DMS 273 (cell line): ENCODE data around the gene OPRL1.

Source experiments
- DNase-seq: peaks from one replicate; lab custom pipeline; 2025; ENCODE audit not compliant: unreplicated experiment; lab: John Stamatoyannopoulos, UW

OPRL1 gene

DNA sequence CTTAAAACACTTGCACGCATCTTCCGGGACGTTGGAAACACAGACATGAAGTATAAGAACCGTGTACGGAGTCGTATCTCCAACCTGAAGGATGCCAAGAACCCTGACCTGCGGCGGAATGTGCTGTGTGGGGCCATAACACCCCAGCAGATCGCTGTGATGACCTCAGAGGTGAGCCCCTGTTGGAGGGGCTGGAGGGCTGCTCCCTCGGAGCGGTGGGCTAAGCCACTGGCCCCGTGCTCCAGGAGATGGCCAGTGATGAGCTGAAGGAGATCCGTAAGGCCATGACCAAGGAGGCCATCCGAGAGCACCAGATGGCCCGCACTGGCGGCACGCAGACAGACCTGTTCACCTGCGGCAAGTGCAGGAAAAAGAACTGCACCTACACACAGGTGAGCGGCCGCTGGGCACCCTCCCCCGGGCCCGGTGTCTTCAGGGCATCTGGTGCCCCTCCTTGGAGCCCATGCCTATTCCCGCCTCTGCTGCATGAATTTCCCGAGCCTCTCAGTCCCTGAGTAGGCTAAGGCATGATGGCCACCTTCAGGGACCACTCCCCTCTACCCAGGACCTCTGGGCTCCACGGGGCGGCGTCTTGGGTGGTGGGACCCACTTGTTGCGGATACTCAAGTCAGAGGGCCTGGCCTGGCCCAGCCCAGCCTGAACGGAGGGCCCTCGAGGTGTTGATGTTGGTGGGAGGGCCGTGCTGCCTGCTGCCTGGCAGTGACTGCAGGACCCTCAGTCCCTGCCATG is 9.5 kb upstream of the OPRL1 start:
- no peak for DNase-seq

DNA sequence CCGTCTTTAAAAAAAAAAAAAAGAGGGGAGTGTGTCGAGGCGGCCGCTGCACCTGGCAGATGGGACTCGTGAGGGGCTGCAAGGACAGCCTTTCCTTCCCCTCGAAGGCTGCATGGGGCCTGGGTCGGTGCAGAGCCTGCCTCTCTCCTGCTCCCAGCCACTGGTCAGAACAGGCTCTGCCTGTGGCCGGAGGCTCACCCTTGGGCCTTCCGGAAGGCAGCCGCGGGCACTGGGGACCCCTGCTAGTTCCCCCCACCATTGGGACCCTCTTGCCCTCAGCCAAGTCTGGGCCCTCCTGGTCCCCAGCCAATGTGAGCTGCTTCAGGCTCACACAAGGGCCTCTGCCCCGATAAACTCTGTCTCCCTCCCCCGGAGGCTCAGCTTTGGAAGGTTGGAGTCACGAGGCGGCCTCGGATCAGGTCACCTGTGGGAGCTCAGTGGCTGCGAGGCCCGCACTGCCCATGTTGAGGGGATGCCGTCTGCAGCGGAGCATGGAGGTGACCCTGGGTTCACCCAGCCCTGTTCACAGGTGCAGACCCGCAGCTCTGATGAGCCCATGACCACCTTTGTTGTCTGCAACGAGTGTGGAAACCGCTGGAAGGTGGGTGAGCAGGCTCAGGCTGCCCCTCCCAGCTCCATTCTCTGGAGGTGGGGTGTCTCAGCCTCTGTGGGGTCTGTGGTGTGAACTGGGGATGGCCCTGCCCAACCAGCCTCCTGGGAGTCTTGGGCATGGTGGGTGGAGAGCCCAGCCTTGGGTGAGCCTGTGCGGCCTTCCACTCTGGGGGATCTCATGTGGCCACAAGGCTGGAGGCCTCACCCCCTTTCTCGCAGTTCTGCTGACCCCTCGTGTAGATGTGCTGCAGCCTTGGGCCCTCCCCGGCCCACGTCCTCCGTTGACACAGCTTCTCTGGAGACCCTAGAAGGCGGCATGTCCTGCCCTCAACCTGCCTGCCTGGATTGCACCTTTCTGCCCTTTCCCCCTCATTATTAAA is 8.2 kb upstream of the OPRL1 start:
- DNase-seq: no peak

DNA sequence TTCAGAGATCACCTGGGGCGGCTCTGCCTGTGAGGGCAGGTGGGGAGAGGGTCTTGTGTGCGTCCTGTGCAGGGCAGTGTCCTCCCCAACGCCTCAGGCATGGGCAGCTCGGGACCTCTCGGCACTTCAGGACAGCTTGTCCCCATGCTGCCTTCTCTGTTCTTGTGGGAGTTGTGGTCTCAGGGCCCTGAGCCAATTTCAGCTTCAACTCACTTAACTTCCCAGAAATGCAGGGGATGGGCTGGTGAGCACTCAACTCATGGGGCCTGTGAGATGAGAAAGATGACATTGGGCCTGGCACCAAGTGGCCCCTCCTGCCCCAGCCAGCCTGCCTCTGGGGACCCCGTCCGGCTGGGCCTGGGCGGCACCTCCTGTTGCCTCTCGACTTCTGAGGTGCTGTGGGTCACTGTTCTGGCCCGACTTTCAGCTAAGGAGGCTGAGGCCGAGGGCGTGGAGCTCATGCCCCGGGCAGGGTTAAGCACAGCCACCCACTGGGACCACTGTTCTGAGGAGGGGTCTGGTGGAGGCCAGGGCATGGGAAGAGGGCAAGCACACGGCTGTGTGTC is 7.3 kb upstream of the OPRL1 start:
- DNase-seq: no peak

DNA sequence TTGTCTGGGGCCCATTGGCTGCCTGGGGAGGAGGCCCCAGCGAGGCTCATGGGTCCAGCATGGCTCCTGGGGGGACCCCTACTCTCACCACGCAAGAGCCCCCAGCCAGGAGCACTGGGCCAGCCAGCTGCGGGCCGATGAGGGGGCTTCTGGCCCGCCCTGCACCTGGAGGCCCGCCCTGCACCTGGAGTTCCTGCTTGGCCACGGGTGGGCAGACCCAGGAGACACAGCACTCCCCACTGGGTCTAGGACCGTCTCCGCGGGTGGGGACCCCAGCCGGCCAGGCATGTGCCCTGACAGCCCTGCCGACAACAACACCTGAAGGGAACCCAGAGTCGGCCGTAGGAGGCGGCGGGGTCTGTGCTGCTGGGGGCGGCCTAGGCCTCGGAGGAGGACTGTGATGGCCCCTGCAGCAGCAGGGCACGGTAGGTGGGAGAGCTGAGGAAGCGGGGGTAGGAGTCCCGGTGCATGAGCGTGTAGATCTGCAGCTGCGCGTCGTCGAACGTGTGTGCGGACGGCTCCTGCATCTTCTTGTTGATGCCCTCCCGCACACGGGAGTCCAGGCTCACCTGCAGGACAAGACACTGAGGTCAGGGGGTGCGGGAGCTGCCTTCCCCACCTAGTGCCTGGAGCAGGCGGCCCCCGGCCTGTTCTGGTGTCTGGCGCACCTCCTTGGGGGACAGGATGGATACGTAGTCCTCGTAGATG is 6.3 kb upstream of the OPRL1 start:
- DNase-seq: no peak

DNA sequence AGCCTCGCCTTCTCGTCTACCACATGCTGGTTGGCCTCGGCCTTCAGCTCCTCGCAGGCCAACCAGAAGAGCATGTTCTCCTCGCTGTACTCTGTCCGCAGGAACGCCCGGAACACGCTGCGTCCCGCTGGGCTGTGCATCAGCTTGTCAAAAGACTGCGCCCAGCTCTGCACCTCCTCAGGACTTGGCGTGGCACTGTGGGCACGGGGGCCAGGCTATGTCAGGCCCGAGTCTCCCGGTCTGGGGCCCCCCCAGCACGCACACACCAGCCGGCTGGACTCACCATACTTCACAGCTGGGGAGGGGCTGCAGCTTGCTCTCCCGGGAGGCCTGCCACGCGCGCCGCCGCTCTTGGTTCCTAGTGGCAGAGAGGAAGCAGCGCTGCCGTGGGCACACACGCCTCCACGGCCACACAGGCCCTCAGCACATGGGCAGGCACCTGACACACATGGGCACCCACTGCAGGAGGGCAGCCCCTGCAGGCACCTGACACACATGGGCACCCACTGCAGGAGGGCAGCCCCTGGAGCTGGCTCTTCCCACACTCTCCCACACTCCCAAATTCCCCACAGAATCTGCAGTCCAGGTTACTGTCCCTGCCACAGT is 5.6 kb upstream of the OPRL1 start:
- DNase-seq: no peak

DNA sequence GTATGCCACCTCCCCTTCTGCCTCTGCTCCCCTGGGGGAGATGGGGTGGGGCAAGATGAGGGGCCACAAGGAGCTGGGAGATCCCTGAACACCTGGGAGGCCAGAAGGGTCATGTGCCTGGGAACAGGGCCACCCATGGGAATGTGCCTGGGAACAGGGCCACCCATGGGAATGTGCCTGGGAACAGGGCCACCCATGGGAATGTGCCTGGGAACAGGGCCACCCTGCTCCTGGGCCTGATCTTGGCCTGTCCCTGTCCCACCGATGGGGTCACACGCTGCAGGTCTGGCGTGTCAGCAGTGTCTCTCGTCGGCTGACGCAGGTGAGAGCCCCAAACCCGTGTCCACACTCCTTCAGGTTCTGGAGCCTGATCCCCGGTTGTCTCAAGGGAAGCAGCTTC is 4.9 kb upstream of the OPRL1 start:
- DNase-seq: no peak

DNA sequence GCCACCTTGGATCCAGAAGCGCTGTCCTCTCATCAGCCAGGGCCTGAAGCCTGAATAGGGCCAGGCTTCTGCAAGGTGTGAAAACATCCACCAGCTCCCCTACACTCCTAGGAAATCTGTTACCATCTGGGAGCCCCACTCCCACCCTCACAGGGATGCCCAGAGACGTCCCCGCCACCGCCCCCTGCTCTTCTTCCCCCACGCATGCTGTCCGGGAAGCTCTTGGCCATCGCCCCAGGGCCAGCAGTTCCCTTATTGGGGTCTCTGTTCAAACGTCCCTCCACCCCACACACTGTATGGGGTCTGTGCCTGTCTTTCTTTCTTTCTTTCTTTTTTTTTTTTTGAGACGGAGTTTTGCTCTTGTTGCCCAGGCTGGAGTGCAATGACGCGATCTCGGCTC is 4.3 kb upstream of the OPRL1 start:
- DNase-seq: no peak

DNA sequence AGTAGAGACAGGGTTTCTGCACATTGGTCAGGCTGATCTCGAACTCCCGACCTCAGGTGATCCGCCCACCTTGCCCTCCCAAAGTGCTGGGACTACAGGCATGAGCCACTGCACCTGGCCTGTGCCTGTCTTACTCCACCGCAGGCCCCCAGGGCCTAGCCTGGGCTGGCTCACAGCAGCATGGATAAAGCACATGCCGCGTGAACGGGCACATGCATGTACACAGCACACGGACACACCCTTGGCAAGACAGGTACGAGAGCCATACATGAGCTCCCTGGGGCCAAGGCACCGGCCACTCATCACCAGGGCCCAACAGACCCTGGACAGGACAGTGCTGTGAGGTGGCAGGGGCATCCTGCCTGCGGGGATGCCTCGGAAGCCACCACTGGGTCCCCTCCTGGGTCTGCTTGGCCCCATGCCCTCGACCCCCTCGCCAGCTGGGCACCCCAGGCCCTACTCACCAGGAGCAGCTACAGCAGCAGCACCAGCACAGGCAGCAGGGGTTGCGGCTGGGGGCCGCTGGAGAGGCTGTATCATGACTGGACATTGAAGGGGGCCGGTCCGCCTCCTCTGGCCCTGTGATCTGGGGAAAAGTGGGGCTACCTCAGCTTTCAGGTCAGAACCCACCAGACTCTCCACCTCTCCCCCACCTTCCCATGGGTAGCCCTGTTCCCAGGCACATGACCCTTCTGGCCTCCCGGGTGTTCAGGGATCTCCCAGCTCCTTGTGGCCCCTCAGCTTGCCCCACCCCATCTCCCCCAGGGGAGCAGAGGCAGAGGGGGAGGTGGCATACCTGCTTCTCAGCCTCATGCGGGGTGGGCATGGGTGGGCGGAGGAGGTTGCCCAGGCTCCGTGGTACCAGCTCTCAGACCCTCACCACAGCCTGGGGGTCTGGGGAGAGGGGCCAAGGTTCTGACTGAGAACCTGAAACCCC is 3.6 kb upstream of the OPRL1 start:
- no peak for DNase-seq

DNA sequence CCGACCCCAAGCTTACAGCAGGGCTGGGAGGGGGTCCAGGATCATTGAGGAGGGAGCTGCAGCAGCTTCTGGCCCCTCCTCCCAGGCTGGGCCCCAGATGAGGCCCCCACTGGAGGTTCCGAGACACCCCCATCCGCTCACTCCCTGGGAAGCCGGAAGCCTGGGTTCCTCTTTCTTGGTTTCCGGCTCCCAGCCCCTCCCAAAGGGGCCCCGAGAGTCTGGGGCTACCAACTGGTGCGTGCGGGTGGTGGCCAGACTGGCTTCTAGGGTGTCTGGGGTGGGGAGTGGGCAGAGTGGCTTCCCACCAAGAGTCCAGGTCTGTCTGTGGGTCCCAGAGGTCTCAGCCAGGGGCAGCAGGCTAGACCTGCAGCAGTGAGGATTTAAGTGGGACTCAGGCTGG is 2.8 kb upstream of the OPRL1 start:
- no peak for DNase-seq

DNA sequence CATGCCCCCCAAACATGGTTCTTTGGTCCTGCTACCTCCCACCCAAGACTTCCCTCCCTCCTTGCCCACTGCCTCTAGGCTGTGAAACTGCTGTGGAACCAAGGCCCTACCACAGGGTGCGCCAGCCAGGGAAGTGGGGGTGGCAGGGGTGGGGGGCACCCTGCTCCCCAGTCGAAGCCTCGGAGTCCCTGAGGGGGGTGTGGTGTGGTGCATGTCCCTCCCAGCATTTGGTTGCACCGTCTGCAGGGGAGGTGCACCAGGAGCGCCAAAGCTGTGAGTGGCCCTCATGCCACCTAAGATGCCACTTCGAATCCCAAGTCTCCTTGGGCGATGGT is 2.4 kb upstream of the OPRL1 start:
- DNase-seq: no peak

DNA sequence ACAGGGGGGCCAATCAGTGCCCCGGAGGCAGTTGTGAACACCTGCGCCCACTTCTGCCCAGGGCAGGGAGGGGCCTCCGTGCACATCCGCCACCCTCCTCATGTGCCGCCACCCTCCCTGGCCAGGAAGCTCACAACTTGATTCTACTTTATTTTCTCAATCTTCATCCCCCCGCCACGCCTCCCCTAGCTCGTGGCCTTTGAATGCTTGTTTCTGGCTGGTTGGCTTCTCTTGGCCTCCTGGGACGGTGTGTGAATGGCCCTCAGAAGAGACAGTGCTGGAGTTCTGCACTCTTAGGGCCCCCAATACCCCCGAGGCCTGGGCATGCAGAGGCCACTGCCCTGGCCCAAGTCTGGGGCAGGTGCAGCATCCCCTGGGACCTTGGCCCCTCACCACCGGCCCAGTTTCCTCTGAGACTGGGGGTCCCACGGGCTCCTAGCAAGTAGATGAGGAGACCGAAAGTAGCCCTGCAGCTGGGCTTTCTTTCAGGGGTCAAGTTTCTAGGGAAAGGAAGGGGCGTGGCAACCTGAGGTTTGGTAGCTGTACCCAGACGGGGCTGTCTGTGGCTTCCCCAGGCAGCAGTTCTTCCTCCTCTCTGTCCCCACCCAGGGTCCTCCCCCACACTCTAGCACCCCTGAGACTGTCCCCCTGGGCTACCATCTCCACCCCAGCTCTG is 1.9 kb upstream of the OPRL1 start:
- no peak for DNase-seq

DNA sequence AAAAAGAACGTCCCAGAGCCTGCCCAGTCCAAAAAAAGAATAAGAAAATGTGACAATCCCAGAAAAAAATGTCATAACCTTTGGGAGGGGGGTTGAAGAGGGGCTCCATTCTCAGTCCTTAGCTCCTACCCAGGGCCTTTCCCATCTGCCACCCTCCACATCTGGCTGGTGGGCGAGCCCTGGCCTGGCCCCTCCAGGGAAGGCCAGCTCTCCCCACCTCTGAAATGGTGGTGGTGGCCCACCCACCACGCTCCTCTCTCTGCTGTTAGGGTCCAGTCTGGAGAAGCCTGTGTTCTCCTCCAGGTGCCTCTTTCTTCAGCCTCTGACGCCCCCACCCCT is 979 bp upstream of the OPRL1 start:
- DNase-seq: no peak

DNA sequence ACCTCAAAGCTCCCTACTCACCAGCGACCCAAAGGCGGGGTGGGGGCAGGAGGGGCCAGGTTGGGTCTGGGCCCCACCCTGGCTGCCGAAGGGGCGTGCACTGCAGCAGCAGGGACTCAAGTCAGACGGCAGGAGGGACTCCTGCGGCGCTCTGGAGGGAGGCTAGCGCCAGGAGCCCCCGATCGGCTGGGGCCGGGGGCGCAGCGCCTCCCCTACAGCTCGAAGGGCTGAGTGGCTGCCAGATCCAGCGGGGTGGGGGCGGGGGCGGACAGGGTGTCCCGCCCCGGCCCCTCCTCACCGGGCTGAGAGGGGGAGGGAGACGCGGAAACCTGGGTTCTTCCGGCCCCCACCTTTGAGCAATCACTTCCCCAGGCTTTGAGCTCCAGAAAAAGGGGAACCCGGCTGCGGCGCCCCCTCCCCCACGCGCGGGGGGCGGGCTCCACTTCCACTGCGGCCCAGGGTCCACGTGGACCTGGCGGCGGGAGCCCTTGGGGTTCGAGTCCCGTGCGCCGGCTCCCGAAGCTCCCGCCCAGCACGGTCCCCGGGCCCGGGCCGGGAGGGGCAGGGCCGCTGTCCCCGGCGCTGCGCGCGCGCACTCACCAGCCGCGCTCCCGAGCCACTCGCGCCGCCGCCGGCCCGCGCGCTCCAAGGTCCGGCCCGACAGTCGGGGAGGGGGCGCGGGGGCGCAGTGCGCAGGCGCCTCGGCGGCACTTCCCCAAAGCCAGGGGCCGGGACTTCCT is 439 bp upstream of the OPRL1 start, which contains the start of gene RGS19:
TSS of gene RGS19 (minus strand) at position 246 of the 740 bp plus-strand sequence. CDS start 2,632 bp downstream, outside the sequence.
- peak; percentile 90 for DNase-seq

DNA sequence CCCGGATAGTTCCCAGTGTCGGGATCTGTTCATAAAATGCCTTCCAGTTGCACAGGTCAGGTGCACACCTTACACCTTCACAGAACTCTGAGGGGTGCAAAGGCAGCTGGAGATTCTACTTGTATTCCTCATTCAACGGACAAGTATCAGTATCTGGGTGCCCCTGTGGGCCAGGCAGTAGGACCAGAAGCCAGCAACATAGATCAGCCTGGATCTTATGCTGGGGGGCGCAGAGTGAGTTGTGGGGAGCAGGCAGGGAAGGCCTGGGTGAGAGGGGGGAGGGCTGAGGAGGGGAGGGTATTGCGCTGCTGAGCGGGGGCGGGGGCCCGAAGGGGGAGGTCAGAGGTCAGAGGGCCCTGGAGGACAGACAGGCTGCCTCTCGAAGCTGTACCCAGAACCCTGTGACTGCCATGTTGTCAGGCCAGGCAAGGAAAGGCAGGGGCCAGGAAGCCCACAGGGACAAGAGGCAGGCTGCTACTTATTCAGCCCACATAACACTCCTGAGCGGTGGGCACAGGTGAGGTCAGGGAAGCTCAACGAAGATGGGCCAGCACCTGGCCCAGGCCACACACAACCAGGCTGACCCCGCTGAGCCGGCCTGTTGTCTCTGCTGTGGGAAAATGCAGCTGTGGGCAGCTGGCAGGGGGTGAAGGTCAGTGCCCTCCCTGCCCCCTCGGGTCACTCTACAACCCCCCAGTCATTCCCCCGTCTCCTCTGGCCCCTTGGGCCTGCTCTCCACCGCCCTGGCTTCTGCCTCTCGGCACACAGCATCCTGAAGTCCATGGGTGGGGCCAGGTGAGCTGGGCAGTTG is 1.1 kb downstream of the OPRL1 start:
- no peak for DNase-seq

DNA sequence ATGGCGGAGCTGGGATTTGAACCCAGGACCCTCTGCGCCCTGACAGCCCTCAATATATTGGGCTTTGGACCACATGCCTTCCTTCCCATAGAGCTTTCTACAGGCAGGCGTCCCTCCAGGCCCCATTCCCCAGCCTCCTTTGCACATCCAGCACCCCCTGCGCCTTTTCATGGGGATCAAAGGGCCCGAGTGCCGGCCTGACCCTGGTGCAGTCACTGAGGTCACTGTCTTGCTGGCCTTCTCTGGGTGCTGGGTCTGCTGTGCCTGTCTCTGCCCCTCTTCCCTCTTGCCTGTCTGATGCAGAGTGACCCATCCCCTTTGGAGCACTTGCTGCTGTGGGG is 1.7 kb downstream of the OPRL1 start:
- no peak for DNase-seq

DNA sequence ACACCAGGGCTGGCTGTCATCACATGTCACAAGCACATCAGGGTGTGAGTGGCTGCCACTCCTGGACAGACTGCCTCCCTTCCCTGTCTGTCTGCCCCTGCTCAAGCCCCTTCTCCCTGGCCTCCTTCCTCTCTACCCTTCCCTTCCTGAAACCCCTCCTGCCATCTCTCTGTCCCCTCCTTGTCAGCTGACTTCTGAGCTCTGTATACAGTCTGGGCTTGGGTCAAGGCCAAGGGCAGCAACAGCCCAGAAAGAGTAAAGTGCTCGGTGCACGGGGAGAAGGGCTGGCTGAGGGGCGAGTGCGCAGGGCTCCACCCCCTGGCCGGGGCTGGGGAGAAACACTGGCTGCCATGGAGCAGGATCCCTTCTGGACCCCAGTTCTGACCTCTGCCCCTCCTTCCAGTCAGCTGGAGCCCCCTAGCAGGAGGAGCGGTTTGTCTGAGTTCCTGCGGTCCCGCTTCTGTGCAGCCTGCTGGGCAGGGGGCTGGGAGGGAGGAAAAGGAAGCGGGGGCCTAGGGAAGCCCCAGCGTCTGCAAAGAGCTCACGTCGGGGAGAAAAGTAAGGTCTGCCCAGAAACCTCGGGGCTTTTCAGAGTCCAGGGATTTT is 2.3 kb downstream of the OPRL1 start:
- no peak for DNase-seq

DNA sequence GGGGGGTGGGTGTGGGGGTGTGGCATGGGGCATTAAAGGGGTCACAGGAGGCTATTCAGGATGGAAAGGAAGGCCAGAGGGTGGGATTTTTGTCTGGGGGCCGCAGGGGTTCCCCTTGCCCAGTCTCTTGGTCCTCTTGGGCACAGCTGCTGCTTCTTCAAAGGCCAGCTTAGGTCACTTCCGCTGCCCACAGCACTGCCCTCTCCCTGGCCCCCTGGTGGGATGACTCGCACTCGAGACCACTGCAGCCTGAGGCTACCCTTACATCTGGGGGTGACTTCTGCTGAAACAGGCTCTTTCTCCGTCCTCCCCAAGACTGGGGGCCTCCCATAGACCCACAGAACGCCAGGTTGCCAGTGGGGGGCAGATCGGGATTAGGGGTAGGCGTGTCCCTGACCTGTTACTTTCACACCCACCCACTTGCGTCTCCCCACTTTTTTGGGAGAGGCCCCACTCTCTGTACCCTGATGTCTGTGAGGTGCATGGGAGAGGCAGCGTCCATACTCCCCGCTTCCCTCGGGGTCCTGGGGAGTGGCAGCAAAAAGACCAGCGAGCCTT is 3.0 kb downstream of the OPRL1 start:
- DNase-seq: no peak
